ENCODE measurements around the gene CYP3A5.

- TF ChIP-seq ZNF609 (CRISPR knock-in tag; IDR thresholded peaks at IDR 0.05; ENCODE audit: borderline replicate concordance) (no peak), XRCC5 (IDR thresholded peaks at IDR 0.05; ENCODE audit: low read depth, low read length) (no peak), POLR2A (conservative IDR thresholded peaks at IDR 0.05) (no peak), ATF7 (IDR thresholded peaks at IDR 0.05) (no peak), ZNF76 (CRISPR knock-in tag; IDR thresholded peaks at IDR 0.05; ENCODE audit: borderline replicate concordance) (no peak), YY1 (IDR thresholded peaks at IDR 0.05; ENCODE audit: borderline replicate concordance in 1 of 3, control insufficient read depth in 1 of 3, extremely low read depth in 1 of 3, insufficient read depth in 3 of 3, insufficient read length in 1 of 3, insufficient replicate concordance in 2 of 3, low read depth in 1 of 3, low read length in 2 of 3) (no peak)
Observed at GRCh38 chr7:99601656-99602310, 78.0 kb downstream of the CYP3A5 start.

All from K562 (cell line).